OCI-LY7 (cell line): Measurements from ENCODE around the gene ETV1. TPM values are rescaled to one million over a fixed set of nuclear protein-coding genes. Genes with fewer than 3 reads are reported as not detected.

Source experiments
- BruUV-seq: library from RNA; stranded (reverse); fragments of 400-500 nt; replicated peaks from 2 replicates; lab custom pipeline; 2021; lab: Mats Ljungman, UMichigan
- CTCF ChIA-PET: fragments of 300-600 bp; sonication (Branson Sonifier 250); formaldehyde crosslinking; loops from one replicate; lab custom pipeline; 2022; ENCODE audit warnings: antibody characterized with exemption; ENCODE audit not compliant: unreplicated experiment; lab: Charles Lee
- POLR2A ChIA-PET: fragments of 300-600 bp; sonication (Branson Sonifier 250); formaldehyde crosslinking; loops from one replicate; lab custom pipeline; 2022; ENCODE audit warnings: antibody characterized with exemption; lab: Charles Lee
- DNase-seq: peaks from one replicate; pipeline ENCODE4 v3.0.0-alpha.2; 2015; ENCODE audit warnings: low spot score
- H2AFZ ChIP-seq: fragments of 200-600 bp; sonication (generic), shearing (Covaris generic); 2 replicates; pipeline ENCODE4 v1.6.1; 2014; ENCODE audit warnings: mild to moderate bottlenecking, antibody characterized with exemption, low read length, moderate library complexity
- H3K27ac ChIP-seq: fragments of 200-600 bp; sonication (generic); 2 replicates; pipeline ENCODE4 v1.5.1; 2014; ENCODE audit warnings: mixed run types, low read depth, mild to moderate bottlenecking, moderate library complexity, low read length, inconsistent platforms; ENCODE audit not compliant: poor library complexity, severe bottlenecking
- H3K36me3 ChIP-seq: fragments of 200-600 bp; sonication (generic); 2 replicates; pipeline ENCODE4 v1.6.1; 2014; ENCODE audit warnings: mild to moderate bottlenecking, antibody characterized with exemption, low read length, moderate library complexity, mixed read lengths; ENCODE audit not compliant: insufficient read depth
- H3K4me1 ChIP-seq: fragments of 200-600 bp; sonication (generic); 2 replicates; pipeline ENCODE4 v1.5.1; 2014; ENCODE audit warnings: mild to moderate bottlenecking, low read length; ENCODE audit not compliant: insufficient read depth, poor library complexity, severe bottlenecking
- H3K4me2 ChIP-seq: fragments of 200-600 bp; sonication (generic); 2 replicates; pipeline ENCODE4 v1.6.1; 2014; ENCODE audit warnings: mild to moderate bottlenecking, low read length
- H3K4me3 ChIP-seq: fragments of 200-600 bp; sonication (generic); 2 replicates; pipeline ENCODE4 v1.5.1; 2014; ENCODE audit warnings: mild to moderate bottlenecking, low read depth, low read length; ENCODE audit not compliant: poor library complexity, severe bottlenecking
- H3K79me2 ChIP-seq: fragments of 200-600 bp; sonication (generic); 2 replicates; pipeline ENCODE4 v1.6.1; 2016; ENCODE audit warnings: low read depth, mild to moderate bottlenecking, low read length, moderate library complexity, mixed read lengths; ENCODE audit not compliant: insufficient read depth
- H3K9me2 ChIP-seq: fragments of 200-600 bp; sonication (generic); 2 replicates; pipeline ENCODE4 v1.6.1; 2016; ENCODE audit warnings: mild to moderate bottlenecking, low read length, mixed read lengths; ENCODE audit not compliant: insufficient read depth
- H3K9me3 ChIP-seq: fragments of 200-600 bp; sonication (generic); 2 replicates; pipeline ENCODE4 v1.6.1; 2014; ENCODE audit warnings: mild to moderate bottlenecking, mixed run types, low read length, mixed read lengths
- H4K20me1 ChIP-seq: fragments of 200-600 bp; sonication (generic); 2 replicates; pipeline ENCODE4 v1.6.1; 2014; ENCODE audit warnings: mild to moderate bottlenecking, antibody characterized with exemption, low read length, moderate library complexity, mixed read lengths; ENCODE audit not compliant: insufficient read depth
- EZH2phosphoT487 ChIP-seq: fragments of 200-600 bp; sonication (generic); IDR thresholded peaks from 2 replicates; pipeline ENCODE4 v1.6.1; 2018; ENCODE audit warnings: low read depth, borderline replicate concordance, mild to moderate bottlenecking, mixed run types, antibody characterized with exemption, low read length, moderate library complexity, mixed read lengths
- intact Hi-C: fragments of 100-400 bp; cut with micrococcal nuclease; formaldehyde crosslinking; loops from one replicate; pipeline ENCODE4 v1.10.0; 2022; ENCODE audit not compliant: unreplicated experiment
- total RNA-seq, 2 experiments: library from RNA; depleted of rRNA in 1 of 2; stranded (reverse); fragments of >200 nt in 1 of 2; shearing (Covaris generic) in 1 of 2; gene quantifications; 2 replicates each; pipeline ENCODE4 v1.2.3, GENCODE V29; 2014 to 2022
- TF ChIP-seq, protein P1 (sequence below): fragments of 200-600 bp; sonication (generic); conservative IDR thresholded peaks from 2 replicates; pipeline ENCODE4 v1.5.1; 2014; ENCODE audit warnings: mild to moderate bottlenecking, antibody characterized with exemption, low read length, moderate library complexity, mixed read lengths

The ETV1 gene
- total RNA-seq, 2 experiments from 2014 or later: not detected

DNA sequence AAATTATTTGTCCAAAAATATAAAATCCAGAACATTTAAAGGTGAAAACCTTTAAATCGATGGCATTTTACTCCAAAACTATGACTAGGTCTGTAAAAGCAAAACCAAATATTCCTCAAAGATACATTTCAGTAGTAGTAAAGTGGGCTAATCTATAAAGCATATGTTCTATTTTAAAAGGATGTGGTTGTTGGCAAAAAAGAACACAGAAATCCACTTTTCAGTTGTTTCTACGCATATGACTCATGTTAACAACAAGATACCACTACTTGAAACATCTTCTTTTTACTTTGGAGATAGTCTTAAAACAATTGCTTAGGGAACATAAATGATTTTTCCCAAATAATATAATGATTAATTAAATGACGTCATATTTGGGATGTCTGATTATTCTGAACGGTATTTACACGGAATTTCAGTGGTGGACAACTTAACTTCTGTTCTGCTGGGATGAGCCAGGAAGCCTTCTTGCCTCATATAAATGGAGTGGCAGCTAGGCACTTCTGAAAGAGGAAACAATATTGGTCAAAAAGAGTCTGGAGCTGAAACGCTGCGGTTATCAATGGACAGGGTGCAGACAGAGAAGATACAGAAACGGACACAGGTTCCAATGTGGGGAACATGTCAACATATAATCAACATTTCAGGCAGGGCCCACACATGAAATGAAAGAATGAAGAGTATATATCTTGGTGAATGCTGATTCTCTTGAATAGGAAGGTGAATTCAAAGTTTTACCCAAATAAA, 78.5 kb downstream of the ETV1 start:
- no peaks in the 10 kb centered on the region for H3K4me1 ChIP-seq
- no peaks in the 10 kb centered on the region for H3K36me3 ChIP-seq
- POLR2A ChIA-PET: no interaction called here
- H2AFZ ChIP-seq: no peak overlapping the region
- H3K9me3 ChIP-seq: no peaks in the 10 kb centered on the region
- no peaks in the 10 kb centered on the region for H3K9me2 ChIP-seq
- TF ChIP-seq, protein P1, sequence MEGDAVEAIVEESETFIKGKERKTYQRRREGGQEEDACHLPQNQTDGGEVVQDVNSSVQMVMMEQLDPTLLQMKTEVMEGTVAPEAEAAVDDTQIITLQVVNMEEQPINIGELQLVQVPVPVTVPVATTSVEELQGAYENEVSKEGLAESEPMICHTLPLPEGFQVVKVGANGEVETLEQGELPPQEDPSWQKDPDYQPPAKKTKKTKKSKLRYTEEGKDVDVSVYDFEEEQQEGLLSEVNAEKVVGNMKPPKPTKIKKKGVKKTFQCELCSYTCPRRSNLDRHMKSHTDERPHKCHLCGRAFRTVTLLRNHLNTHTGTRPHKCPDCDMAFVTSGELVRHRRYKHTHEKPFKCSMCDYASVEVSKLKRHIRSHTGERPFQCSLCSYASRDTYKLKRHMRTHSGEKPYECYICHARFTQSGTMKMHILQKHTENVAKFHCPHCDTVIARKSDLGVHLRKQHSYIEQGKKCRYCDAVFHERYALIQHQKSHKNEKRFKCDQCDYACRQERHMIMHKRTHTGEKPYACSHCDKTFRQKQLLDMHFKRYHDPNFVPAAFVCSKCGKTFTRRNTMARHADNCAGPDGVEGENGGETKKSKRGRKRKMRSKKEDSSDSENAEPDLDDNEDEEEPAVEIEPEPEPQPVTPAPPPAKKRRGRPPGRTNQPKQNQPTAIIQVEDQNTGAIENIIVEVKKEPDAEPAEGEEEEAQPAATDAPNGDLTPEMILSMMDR: no peak
- TF ChIP-seq EZH2phosphoT487: no peak
- no peak overlapping the region for H3K4me2 ChIP-seq
- CTCF ChIA-PET: no interaction called here
- no peaks in the 10 kb centered on the region for H4K20me1 ChIP-seq
- no peaks in the 10 kb centered on the region for H3K79me2 ChIP-seq
- no peak for DNase-seq
- intact Hi-C loops: no loop called here
- no peak overlapping the region for H3K4me3 ChIP-seq
- no TSS peak for BruUV-seq
- no peak overlapping the region for H3K27ac ChIP-seq

DNA sequence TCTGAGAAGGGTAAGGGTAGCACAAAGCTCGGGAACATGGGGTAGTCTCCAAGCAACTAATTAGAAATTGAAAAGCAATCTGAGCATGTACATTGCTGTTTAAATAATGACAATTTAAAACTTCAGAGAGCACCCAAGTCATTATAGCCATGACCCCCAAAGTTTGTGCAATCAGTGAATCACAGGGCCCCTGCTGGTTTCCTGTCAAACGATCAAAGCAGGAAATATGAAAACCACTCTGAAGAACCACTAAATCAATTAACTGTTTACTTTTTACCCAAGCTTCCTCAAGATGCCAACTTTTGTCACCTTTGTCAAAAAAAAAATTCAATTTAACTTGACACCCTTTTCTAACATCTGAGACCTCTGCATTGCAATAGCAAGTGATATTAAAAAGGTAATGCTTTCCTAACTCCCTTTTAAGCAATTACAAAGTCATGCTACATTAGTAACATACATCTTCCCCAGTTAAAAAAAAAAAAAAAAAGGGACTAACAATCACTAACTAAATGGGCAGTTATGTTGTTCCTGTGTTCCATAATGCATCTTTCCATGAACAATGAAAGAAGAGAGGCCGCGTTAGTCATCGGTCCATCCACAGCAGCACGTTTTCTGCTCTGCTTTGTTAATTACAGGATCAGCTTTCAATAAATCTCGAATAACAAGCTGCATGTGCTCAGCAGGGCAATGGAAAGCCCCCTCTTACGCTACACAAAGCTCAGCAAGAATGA, 80.6 kb downstream of the ETV1 start:
- Histone ChIP-seq H2AFZ (no peak overlapping the region), H3K79me2 (no peaks in the 10 kb centered on the region), H3K9me2 (no peaks in the 10 kb centered on the region), H3K36me3 (no peaks in the 10 kb centered on the region), H3K27ac (no peak overlapping the region), H3K9me3 (no peaks in the 10 kb centered on the region), H3K4me3 (no peak overlapping the region), H4K20me1 (no peaks in the 10 kb centered on the region), H3K4me1 (no peaks in the 10 kb centered on the region), H3K4me2 (no peak overlapping the region)
- no peak for DNase-seq
- TF ChIP-seq, protein P1: no peak
- TF ChIP-seq EZH2phosphoT487: no peak
- BruUV-seq: no TSS peak
- ChIA-PET POLR2A (no interaction called here), CTCF (no interaction called here)
- intact Hi-C loops: no loop called here

DNA sequence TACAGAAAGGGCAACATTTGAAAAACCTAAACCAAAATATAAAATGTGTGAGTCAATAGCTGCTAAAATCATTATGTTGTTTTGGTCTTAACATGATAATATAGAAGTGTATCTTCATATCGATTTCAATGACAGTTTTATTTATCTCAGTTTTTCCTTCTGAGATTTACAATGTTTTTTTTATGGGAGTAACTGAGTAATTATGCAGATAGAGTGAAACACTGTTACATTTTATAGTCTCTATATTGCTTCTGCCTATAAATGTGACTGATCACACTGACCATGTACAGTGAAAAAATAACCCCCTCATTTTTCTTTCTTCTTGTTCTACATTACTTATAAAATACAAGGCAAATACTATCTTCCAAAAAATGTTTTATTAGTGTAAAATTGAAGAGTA, 81.6 kb downstream of the ETV1 start:
- no peaks in the 10 kb centered on the region for H3K36me3 ChIP-seq
- no peaks in the 10 kb centered on the region for H3K4me1 ChIP-seq
- DNase-seq: no peak
- H4K20me1 ChIP-seq: no peaks in the 10 kb centered on the region
- TF ChIP-seq, protein P1: no peak
- no peak for TF ChIP-seq EZH2phosphoT487
- ChIA-PET POLR2A (no interaction called here), CTCF (no interaction called here)
- H2AFZ ChIP-seq: no peak overlapping the region
- H3K27ac ChIP-seq: no peak overlapping the region
- H3K79me2 ChIP-seq: no peaks in the 10 kb centered on the region
- BruUV-seq: no TSS peak
- no peak overlapping the region for H3K4me3 ChIP-seq
- intact Hi-C loops: no loop called here
- no peak overlapping the region for H3K4me2 ChIP-seq
- H3K9me2 ChIP-seq: no peaks in the 10 kb centered on the region
- H3K9me3 ChIP-seq: no peaks in the 10 kb centered on the region
